Stimulated activated naive CD8-positive, alpha-beta T cell treated with anti-CD3 and anti-CD28 coated beads, Interleukin-15, amount 100 ng/mL, for 72 hours (primary cell): Measurements from ENCODE around the gene ST6GALNAC6.
"Not testable (repeated sequence)": the region's sequence is repeated elsewhere in the genome, so short reads cannot be mapped to it uniquely, and the experiment has no call there.

Experiments used
- ATAC-seq: fragments of 150-1000 bp; cut with Tn5 transposase; 2 replicates; pipeline ENCODE4 v1.10.0; 2021; ENCODE audit warnings: mild to moderate bottlenecking, moderate library complexity
- DNase-seq, 2 donors: peaks; one replicate each; pipeline ENCODE4 v3.0.0; 2021 to 2022
- H3K27ac Mint-ChIP-seq, 2 donors: one replicate each; pipeline ENCODE4 v1.8.0; 2022; ENCODE audit warnings: mild to moderate bottlenecking in 2 of 2, mixed read lengths in 2 of 2, moderate library complexity in 2 of 2
- H3K27me3 Mint-ChIP-seq: one replicate; pipeline ENCODE4 v1.8.0; 2022; ENCODE audit warnings: mixed read lengths
- H3K4me1 Mint-ChIP-seq: one replicate; pipeline ENCODE4 v1.8.0; 2022; ENCODE audit warnings: mild to moderate bottlenecking, mixed read lengths
- H3K4me3 Mint-ChIP-seq, 2 donors: one replicate each; pipeline ENCODE4 v1.8.0; 2022; ENCODE audit warnings: mild to moderate bottlenecking in 2 of 2, mixed read lengths in 2 of 2, moderate library complexity in 1 of 2
- H3K9me3 Mint-ChIP-seq, 2 donors: one replicate each; pipeline ENCODE4 v1.8.0; 2022; ENCODE audit warnings: mixed read lengths in 2 of 2

ST6GALNAC6 gene

GRCh38 chr9:127853312-127854183 lies 45.9 kb downstream of the ST6GALNAC6 start:
- peaks cover 11 to 19% of the 10 kb centered on the region in 2 donors for H3K9me3 Mint-ChIP-seq
- H3K27ac Mint-ChIP-seq = peak overlapping the region; percentile 97 to 99
- peak overlapping the region; percentile 88 to 91 for H3K4me3 Mint-ChIP-seq
- no peaks in the 10 kb centered on the region for H3K27me3 Mint-ChIP-seq
- peaks cover 52% of the 10 kb centered on the region for H3K4me1 Mint-ChIP-seq
- ATAC-seq = peak; percentile 29
- no peak for DNase-seq

- no peak for ATAC-seq
- Mint-ChIP-seq H3K4me3 (peak overlapping the region; percentile 88 to 91), H3K9me3 (peaks cover 11 to 25% of the 10 kb centered on the region in 2 donors), H3K4me1 (peaks cover 48% of the 10 kb centered on the region), H3K27ac (peak overlapping the region; percentile 27 to 65), H3K27me3 (no peaks in the 10 kb centered on the region)
- DNase-seq = no peak
Observed at GRCh38 chr9:127852829-127853228, 46.6 kb downstream of the ST6GALNAC6 start.

- ATAC-seq = no peak
- Mint-ChIP-seq H3K4me3 (no peak overlapping the region), H3K4me1 (peaks cover 35% of the 10 kb centered on the region), H3K27ac (peak overlapping the region in 1 of 2 donors; percentile 15), H3K27me3 (no peaks in the 10 kb centered on the region), H3K9me3 (peaks cover 11 to 25% of the 10 kb centered on the region in 2 donors)
- DNase-seq = no peak
Observed at GRCh38 chr9:127850286-127850830, 49.0 kb downstream of the ST6GALNAC6 start.

GRCh38 chr9:127848756-127849504 lies 50.5 kb downstream of the ST6GALNAC6 start:
- no peak for DNase-seq

GRCh38 chr9:127847833-127848755 lies 51.3 kb downstream of the ST6GALNAC6 start:
- peaks cover 11 to 25% of the 10 kb centered on the region in 2 donors for H3K9me3 Mint-ChIP-seq
- H3K27ac Mint-ChIP-seq = peak overlapping the region in 1 of 2 donors; percentile 46
- peaks cover 16% of the 10 kb centered on the region for H3K4me1 Mint-ChIP-seq
- ATAC-seq (no peak), DNase-seq (no peak)
- no peak overlapping the region for H3K4me3 Mint-ChIP-seq
- no peaks in the 10 kb centered on the region for H3K27me3 Mint-ChIP-seq

More at GRCh38 chr9:127848756-127849504, 50.5 kb downstream of the ST6GALNAC6 start:
- Mint-ChIP-seq H3K4me3 (no peak overlapping the region), H3K4me1 (peaks cover 24% of the 10 kb centered on the region), H3K9me3 (peaks cover 11 to 25% of the 10 kb centered on the region in 2 donors), H3K27me3 (no peaks in the 10 kb centered on the region), H3K27ac (peak overlapping the region in 1 of 2 donors; percentile 28)
- ATAC-seq = no peak

GRCh38 chr9:127847178-127847510 lies 52.3 kb downstream of the ST6GALNAC6 start:
- Mint-ChIP-seq H3K27ac (no peak overlapping the region), H3K4me3 (no peak overlapping the region), H3K9me3 (peaks cover 11 to 25% of the 10 kb centered on the region in 2 donors), H3K27me3 (no peaks in the 10 kb centered on the region), H3K4me1 (peaks cover 8% of the 10 kb centered on the region)
- DNase-seq = no peak
- no peak for ATAC-seq

GRCh38 chr9:127846443-127847177 lies 52.8 kb downstream of the ST6GALNAC6 start:
- DNase-seq = no peak
- H3K9me3 Mint-ChIP-seq = peaks cover 11 to 25% of the 10 kb centered on the region in 2 donors
- peaks cover 3% of the 10 kb centered on the region for H3K4me1 Mint-ChIP-seq
- ATAC-seq = no peak
- H3K27me3 Mint-ChIP-seq = no peaks in the 10 kb centered on the region
- no peak overlapping the region for H3K4me3 Mint-ChIP-seq
- no peak overlapping the region for H3K27ac Mint-ChIP-seq

GRCh38 chr9:127845619-127846018 lies 53.8 kb downstream of the ST6GALNAC6 start:
- H3K9me3 Mint-ChIP-seq = peaks cover 11 to 23% of the 10 kb centered on the region in 2 donors
- not testable (repeated sequence) for H3K27ac Mint-ChIP-seq, H3K4me1 Mint-ChIP-seq, ATAC-seq, H3K27me3 Mint-ChIP-seq, H3K4me3 Mint-ChIP-seq, DNase-seq

GRCh38 chr9:127844821-127845359 lies 54.5 kb downstream of the ST6GALNAC6 start:
- ATAC-seq (no peak), DNase-seq (no peak)
- no peaks in the 10 kb centered on the region for H3K27me3 Mint-ChIP-seq
- H3K9me3 Mint-ChIP-seq = peaks cover 10 to 18% of the 10 kb centered on the region in 2 donors
- H3K27ac Mint-ChIP-seq = no peak overlapping the region
- H3K4me3 Mint-ChIP-seq = no peak overlapping the region
- H3K4me1 Mint-ChIP-seq = no peaks in the 10 kb centered on the region

GRCh38 chr9:127841087-127841835 lies 58.1 kb downstream of the ST6GALNAC6 start:
- ATAC-seq (no peak), DNase-seq (no peak)
- Mint-ChIP-seq H3K27ac (peak overlapping the region in 1 of 2 donors; percentile 89), H3K9me3 (no peaks in the 10 kb centered on the region), H3K27me3 (no peaks in the 10 kb centered on the region), H3K4me1 (peaks cover 2% of the 10 kb centered on the region), H3K4me3 (no peak overlapping the region)

GRCh38 chr9:127838375-127839078 lies 60.9 kb downstream of the ST6GALNAC6 start:
- peaks cover 14% of the 10 kb centered on the region for H3K4me1 Mint-ChIP-seq
- no peak overlapping the region for H3K4me3 Mint-ChIP-seq
- no peak overlapping the region for H3K27ac Mint-ChIP-seq
- no peaks in the 10 kb centered on the region for H3K9me3 Mint-ChIP-seq
- peak; percentile 24 for ATAC-seq
- H3K27me3 Mint-ChIP-seq = no peaks in the 10 kb centered on the region
- no peak for DNase-seq

- H3K9me3 Mint-ChIP-seq = no peaks in the 10 kb centered on the region
- ATAC-seq = no peak
- H3K27ac Mint-ChIP-seq = peak overlapping the region in 1 of 2 donors; percentile 3
- DNase-seq = no peak
- peaks cover 26% of the 10 kb centered on the region for H3K4me1 Mint-ChIP-seq
- H3K4me3 Mint-ChIP-seq = no peak overlapping the region
- H3K27me3 Mint-ChIP-seq = no peaks in the 10 kb centered on the region
Observed at GRCh38 chr9:127837346-127837745, 62.1 kb downstream of the ST6GALNAC6 start.

- not testable (repeated sequence) for H3K27ac Mint-ChIP-seq, H3K9me3 Mint-ChIP-seq, ATAC-seq, H3K4me3 Mint-ChIP-seq, H3K27me3 Mint-ChIP-seq, DNase-seq
- H3K4me1 Mint-ChIP-seq = peaks cover 31% of the 10 kb centered on the region
Observed at GRCh38 chr9:127836561-127836960, 62.8 kb downstream of the ST6GALNAC6 start.
